ENCODE data around the gene AGPAT4. TPM values are rescaled to one million over a fixed set of nuclear protein-coding genes. Genes with fewer than 3 reads are reported as not detected.

The AGPAT4 gene
- total RNA-seq, 1 experiment from 2014 or later: 22.0 TPM

DNA sequence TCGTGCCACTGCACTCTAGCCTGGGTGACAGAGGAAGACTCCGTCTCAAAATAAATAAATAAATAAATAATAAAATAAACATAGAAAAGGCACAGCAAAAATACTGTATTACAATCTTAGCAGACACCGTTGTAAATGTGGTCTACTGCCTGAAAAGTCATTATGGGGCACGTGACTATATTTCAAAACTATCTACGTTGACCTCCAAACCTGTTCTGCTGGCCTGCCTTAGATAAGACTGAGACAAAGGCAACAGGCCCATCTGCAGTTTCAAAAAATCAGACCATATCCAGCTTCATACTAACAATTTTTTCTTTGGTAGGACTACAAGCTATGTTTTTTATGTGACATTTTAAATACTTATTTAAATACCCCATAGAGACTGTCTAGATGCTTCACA is 59.1 kb downstream of the AGPAT4 start:
- H3K36me3 Mint-ChIP-seq (ENCODE audit: insufficient read depth in 1 of 3, low read depth in 3 of 3): peaks cover 70 to 87% (median 80%) of the 10 kb centered on the region in 3 experiments

More for the DNA sequence above, 59.1 kb downstream of the AGPAT4 start:
- Mint-ChIP-seq H3K27ac (no peak overlapping the region), H3K9me3 (peaks cover 58 to 72% of the 10 kb centered on the region in 2 experiments), H3K4me1 (no peaks in the 10 kb centered on the region), H3K4me3 (no peak overlapping the region), H3K27me3 (ENCODE audit: low read depth) (no peaks in the 10 kb centered on the region)
- Histone ChIP-seq H3K27me3 (ENCODE audit: insufficient read depth, low read length) (no peaks in the 10 kb centered on the region), H3K56ac (ENCODE audit: insufficient read length, low read depth, low read length) (no peak overlapping the region), H3K4me1 (ENCODE audit: insufficient read depth, low read length) (no peaks in the 10 kb centered on the region), H4K20me1 (ENCODE audit: control insufficient read depth, insufficient read depth, insufficient read length) (no peaks in the 10 kb centered on the region), H3K27ac (ENCODE audit: insufficient read length, low read depth, low read length) (no peak overlapping the region), H3K14ac (ENCODE audit: insufficient read depth, low read length) (no peak overlapping the region), H2BK12ac (ENCODE audit: insufficient read length, low read depth, low read length) (no peak overlapping the region), H3K23ac (ENCODE audit: insufficient read length, low read depth, low read length) (no peak overlapping the region), H3K79me2 (ENCODE audit: insufficient read depth, low read length) (no peaks in the 10 kb centered on the region), H3K4ac (ENCODE audit: low read depth, low read length) (no peak overlapping the region), H3K79me1 (ENCODE audit: insufficient read depth, low read depth, low read length, poor library complexity, severe bottlenecking) (no peaks in the 10 kb centered on the region), H3T11ph (ENCODE audit: low read length) (no peak overlapping the region), H3K18ac (ENCODE audit: insufficient read length, low read depth, low read length) (no peak overlapping the region), H3K9ac (ENCODE audit: extremely low read depth, insufficient read length, low read length) (no peak overlapping the region), H2AK5ac (ENCODE audit: insufficient read length, low read length) (no peak overlapping the region), H2BK5ac (ENCODE audit: insufficient read length, low read length) (no peak overlapping the region), H3K4me2 (ENCODE audit: insufficient read depth, insufficient read length, low read length) (no peak overlapping the region), H2AFZ (ENCODE audit: low read length) (no peak overlapping the region), H3K9me3 (ENCODE audit: control insufficient read depth, low read depth, low read length) (peaks cover under 1% of the 10 kb centered on the region), H2BK20ac (ENCODE audit: low read depth, low read length, poor library complexity, severe bottlenecking) (no peak overlapping the region), H2BK120ac (ENCODE audit: low read depth, low read length, poor library complexity, severe bottlenecking) (no peak overlapping the region), H3K23me2 (ENCODE audit: insufficient read length, low read depth, low read length, poor library complexity, severe bottlenecking) (no peaks in the 10 kb centered on the region), H2BK15ac (ENCODE audit: low read depth, low read length) (no peak overlapping the region), H4K8ac (replicated peaks; ENCODE audit: insufficient read length, low read depth, low read length) (no peak overlapping the region), H4K5ac (ENCODE audit: insufficient read length, low read depth, low read length) (no peak overlapping the region), H4K91ac (ENCODE audit: insufficient read length, low read depth, low read length) (no peak overlapping the region)
- no CpG with 5 or more reads among the region's 5 CpGs for WGBS (ENCODE audit: extremely low coverage, insufficient read length, low lambda C conversion rate)
- DNase-seq: no peak
- TF ChIP-seq, protein P1, sequence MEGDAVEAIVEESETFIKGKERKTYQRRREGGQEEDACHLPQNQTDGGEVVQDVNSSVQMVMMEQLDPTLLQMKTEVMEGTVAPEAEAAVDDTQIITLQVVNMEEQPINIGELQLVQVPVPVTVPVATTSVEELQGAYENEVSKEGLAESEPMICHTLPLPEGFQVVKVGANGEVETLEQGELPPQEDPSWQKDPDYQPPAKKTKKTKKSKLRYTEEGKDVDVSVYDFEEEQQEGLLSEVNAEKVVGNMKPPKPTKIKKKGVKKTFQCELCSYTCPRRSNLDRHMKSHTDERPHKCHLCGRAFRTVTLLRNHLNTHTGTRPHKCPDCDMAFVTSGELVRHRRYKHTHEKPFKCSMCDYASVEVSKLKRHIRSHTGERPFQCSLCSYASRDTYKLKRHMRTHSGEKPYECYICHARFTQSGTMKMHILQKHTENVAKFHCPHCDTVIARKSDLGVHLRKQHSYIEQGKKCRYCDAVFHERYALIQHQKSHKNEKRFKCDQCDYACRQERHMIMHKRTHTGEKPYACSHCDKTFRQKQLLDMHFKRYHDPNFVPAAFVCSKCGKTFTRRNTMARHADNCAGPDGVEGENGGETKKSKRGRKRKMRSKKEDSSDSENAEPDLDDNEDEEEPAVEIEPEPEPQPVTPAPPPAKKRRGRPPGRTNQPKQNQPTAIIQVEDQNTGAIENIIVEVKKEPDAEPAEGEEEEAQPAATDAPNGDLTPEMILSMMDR (conservative IDR thresholded peaks at IDR 0.05): no peak
